ENCODE results near the gene AZIN2.
A peak's percentile ranks its signal among the peaks of the same experiment; 100 is the strongest.
"Not testable (repeated sequence)": the region's sequence is repeated elsewhere in the genome, so short reads cannot be mapped to it uniquely, and the experiment has no call there.

Gene AZIN2

GRCh38 chr1:33131191-33131590 is 50.2 kb downstream of the AZIN2 start:
- DNase-seq (ENCODE audit: extremely low spot score): no peak
- no peak for TF ChIP-seq CTCF (IDR thresholded peaks at IDR 0.05; ENCODE audit: control extremely low read depth, extremely low read depth, low read depth, missing control alignments)
- ChIA-PET POLR2A (no interaction called here), CTCF (interaction anchor here (1.2 kb wide), 1 partner anchor 20 kb away, joined by 3 read pairs; no protein-coding TSS in a partner anchor)

DNA sequence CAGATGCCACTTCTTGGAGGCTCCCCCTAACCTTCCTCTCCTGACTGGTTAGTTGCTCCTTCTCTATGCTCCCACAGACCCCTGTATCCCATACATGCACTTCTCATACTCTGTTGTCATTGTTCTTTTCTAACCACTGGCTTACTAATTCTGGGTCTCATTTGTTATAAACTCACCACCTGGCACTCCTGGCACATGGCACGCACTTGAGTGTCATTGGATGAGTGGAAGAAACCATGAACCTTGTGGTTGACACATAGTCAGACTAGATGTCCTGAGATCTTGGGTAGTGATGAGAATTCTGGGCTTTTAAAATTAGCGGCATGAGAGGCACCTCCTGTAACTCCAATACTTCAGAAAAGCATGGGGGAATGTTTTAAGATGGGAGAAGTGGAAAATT is 51.6 kb downstream of the AZIN2 start:
- POLR2A ChIA-PET: no interaction called here
- no peak for DNase-seq (ENCODE audit: extremely low spot score)
- no peak for TF ChIP-seq CTCF (IDR thresholded peaks at IDR 0.05; ENCODE audit: control extremely low read depth, extremely low read depth, low read depth, missing control alignments)
- CTCF ChIA-PET: interaction anchor here (1.6 kb wide), 1 partner anchor 338 kb away, joined by 3 read pairs; no protein-coding TSS in a partner anchor

DNA sequence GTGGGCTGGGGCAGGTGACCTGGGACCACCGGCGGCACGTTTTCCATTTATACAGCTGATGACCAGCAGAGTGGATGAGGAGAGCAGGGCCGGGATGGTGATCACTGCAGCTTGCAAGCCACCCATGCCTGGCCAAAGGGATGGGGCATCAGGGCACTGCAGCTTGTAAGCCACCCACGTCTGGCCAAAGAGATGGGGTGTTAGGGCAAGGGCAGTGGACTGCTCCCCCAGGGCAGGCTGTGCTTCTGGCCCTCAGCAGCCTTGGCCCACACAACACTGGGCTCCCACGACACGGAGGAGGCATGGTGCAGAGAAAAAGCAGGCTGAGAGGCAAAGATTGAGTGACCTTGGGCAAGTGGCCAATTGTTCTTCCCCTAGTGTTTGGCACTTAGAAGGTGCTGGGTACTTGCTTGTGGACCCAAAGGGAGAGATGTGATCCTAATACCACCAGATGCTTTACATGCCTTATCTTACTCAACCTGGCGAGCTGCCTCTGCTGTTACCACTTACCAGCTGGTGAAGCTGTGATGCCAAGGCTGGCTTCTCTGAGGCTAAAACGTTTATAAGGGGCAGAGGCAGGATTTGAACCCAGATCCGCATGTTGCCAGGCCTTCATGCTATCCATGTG is 52.6 kb downstream of the AZIN2 start:
- POLR2A ChIA-PET: no interaction called here
- CTCF ChIA-PET: interaction anchor here (1.6 kb wide), 1 partner anchor 337 kb away, joined by 3 read pairs; no protein-coding TSS in a partner anchor
- no peak for DNase-seq (ENCODE audit: extremely low spot score)

GRCh38 chr1:33136041-33136440 is 55.1 kb downstream of the AZIN2 start:
- ChIA-PET POLR2A (interaction anchor here (0.6 to 1.0 kb wide), 2 partner anchors 9 to 177 kb away, joined by 3 to 6 read pairs; no protein-coding TSS in a partner anchor), CTCF (interaction anchor here (3.6 kb wide), 1 partner anchor 8 kb away, joined by 16 read pairs; no protein-coding TSS in a partner anchor)
- not testable (repeated sequence) for DNase-seq (ENCODE audit: extremely low spot score)

More for the DNA sequence above, 52.6 kb downstream of the AZIN2 start:
- TF ChIP-seq CTCF (IDR thresholded peaks at IDR 0.05; ENCODE audit: control extremely low read depth, extremely low read depth, low read depth, missing control alignments): no peak

DNA sequence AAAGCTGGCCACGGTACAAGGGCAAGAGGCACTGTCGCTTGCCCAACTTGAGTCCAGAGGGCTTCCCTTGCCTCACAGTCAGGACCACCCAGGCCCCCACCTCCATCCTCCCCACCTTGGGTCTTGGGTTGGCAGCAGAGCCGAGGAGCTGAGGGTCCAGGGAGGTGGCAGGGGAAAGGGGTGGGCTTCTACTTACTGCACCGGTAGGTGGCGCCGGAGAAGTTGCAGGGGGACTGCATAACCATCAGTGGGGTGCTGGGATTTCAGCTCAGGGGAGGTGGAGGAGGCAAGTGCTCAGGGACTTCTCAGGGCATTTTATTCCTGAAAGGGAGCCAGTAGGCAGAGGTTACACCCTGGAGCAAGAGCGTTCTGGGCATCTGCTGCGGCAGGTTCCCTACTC is 56.8 kb downstream of the AZIN2 start:
- DNase-seq (ENCODE audit: extremely low spot score): no peak
- ChIA-PET POLR2A (no interaction called here), CTCF (interaction anchor here (0.8 to 3.6 kb wide), 7 partner anchors 8 to 229 kb away, joined by 3 to 16 read pairs (median 4); no protein-coding TSS in a partner anchor)
- TF ChIP-seq CTCF (IDR thresholded peaks at IDR 0.05; ENCODE audit: control extremely low read depth, extremely low read depth, low read depth, missing control alignments): peak; percentile 43

GRCh38 chr1:33140153-33141149 is 59.5 kb downstream of the AZIN2 start:
- POLR2A ChIA-PET: interaction anchor here (0.5 kb wide), 1 partner anchor 1758 kb away, joined by 4 read pairs; no protein-coding TSS in a partner anchor
- no peak for TF ChIP-seq CTCF (IDR thresholded peaks at IDR 0.05; ENCODE audit: control extremely low read depth, extremely low read depth, low read depth, missing control alignments)
- CTCF ChIA-PET: interaction anchor here (2.7 kb wide), 1 partner anchor 13 kb away, joined by 12 read pairs; no protein-coding TSS in a partner anchor

More at GRCh38 chr1:33140153-33141149, 59.5 kb downstream of the AZIN2 start:
- no peak for DNase-seq (ENCODE audit: extremely low spot score)
